ENCODE results near the gene ATAD3B.
"Not testable (repeated sequence)": the region's sequence is repeated elsewhere in the genome, so short reads cannot be mapped to it uniquely, and the experiment has no call there.

ATAD3B gene

DNA sequence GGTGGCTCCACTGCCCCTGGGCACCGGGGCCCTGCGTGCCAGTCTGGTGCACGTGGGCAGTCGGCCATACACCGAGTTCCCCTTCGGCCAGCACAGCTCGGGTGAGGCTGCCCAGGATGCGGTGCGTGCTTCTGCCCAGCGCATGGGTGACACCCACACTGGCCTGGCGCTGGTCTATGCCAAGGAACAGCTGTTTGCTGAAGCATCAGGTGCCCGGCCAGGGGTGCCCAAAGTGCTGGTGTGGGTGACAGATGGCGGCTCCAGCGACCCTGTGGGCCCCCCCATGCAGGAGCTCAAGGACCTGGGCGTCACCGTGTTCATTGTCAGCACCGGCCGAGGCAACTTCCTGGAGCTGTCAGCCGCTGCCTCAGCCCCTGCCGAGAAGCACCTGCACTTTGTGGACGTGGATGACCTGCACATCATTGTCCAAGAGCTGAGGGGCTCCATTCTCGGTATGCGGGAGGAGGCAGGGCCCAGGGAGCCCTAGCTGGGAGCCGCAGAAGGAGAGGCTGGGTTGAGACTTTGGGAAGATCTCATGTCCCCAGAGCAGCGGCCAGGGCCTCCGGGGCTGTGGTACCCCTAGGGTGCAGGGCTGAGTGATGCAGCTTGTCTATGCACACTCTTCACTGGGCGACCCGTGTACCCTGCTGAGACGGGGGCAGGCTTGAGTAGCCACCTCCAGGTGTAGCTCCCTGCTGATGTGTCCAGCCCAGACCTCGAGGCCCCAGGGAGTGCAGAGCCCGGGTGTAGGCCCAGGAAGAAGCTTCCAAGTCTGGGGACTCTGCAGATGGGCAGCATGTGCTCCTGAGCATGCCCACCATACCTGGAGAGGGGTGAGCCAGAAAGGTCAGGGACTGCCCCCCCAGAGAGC, 34.3 kb upstream of the ATAD3B start:
- ATAC-seq (ENCODE audit: low read depth) (no peak), DNase-seq (ENCODE audit: low spot score in 2 of 2) (no peak)
- H3K27ac Mint-ChIP-seq: no peak overlapping the region
- no peaks in the 10 kb centered on the region for H3K36me3 Mint-ChIP-seq
- H3K4me3 Mint-ChIP-seq: no peak overlapping the region
- no peaks in the 10 kb centered on the region for H3K9me3 Mint-ChIP-seq
- H3K4me1 Mint-ChIP-seq: peaks cover 10% of the 10 kb centered on the region
- peaks cover 15% of the 10 kb centered on the region for H3K27me3 Mint-ChIP-seq

DNA sequence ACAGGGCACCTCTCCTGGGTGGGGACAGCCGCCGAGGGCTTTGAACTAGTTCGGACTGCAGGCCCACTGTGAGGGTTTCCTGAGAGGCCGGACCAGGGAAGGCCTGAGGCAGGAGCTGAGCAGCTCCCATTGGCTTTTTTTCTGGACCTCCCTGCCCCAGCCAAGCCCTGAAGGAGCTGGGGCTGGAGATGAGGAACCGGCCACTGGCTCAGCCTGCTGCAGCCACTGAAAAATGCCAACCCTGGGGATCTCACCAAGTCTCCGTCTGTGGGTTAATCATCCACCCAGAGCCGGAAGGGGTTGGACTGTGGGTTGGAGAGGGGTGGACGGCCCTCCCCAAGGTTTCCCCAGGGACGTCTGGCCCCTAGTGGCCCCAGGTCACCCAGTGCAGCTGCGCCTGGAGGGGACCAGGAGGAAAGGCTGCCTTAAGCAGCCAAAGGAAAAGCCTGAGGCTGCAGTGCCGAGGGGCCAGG, 33.6 kb upstream of the ATAD3B start:
- peaks cover 12% of the 10 kb centered on the region for H3K27me3 Mint-ChIP-seq
- no peaks in the 10 kb centered on the region for H3K36me3 Mint-ChIP-seq

DNA sequence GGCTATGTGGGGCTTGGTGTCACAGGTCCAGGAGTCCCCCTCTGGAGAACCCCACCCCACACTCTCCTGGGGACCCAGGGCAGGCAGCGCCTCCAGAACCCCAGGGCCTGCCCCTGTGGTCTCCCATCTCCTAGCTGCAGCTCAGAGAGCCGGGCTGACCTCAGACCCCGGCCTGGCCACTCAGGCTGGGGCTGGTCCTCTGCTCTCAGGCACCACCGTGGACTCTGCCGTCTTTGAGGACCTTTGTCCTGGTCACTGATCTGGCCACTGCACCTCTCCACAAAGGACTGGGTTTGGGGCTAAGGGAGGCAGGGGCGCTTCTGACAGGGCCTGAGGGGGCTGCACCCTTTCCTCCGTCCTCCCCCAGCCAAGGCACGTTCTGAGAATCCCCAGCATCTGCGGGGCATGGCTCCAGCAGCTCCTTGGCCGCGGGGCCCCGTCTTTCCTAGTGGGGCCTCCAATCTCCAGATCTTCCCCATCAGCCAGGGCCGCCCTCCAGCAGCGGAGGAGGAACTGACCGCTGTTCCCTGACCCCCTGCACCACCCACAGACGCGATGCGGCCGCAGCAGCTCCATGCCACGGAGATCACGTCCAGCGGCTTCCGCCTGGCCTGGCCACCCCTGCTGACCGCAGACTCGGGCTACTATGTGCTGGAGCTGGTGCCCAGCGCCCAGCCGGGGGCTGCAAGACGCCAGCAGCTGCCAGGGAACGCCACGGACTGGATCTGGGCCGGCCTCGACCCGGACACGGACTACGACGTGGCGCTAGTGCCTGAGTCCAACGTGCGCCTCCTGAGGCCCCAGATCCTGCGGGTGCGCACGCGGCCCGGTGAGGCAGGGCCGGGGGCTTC, 32.8 kb upstream of the ATAD3B start:
- DNase-seq (ENCODE audit: low spot score in 2 of 2): no peak
- H3K27me3 Mint-ChIP-seq: peaks cover 11% of the 10 kb centered on the region
- no peak for ATAC-seq (ENCODE audit: low read depth)
- H3K36me3 Mint-ChIP-seq: no peaks in the 10 kb centered on the region
- H3K27ac Mint-ChIP-seq: no peak overlapping the region
- no peak overlapping the region for H3K4me3 Mint-ChIP-seq
- no peaks in the 10 kb centered on the region for H3K9me3 Mint-ChIP-seq
- peaks cover 10% of the 10 kb centered on the region for H3K4me1 Mint-ChIP-seq

More for the DNA sequence above, 33.6 kb upstream of the ATAD3B start:
- no peak overlapping the region for H3K27ac Mint-ChIP-seq
- H3K9me3 Mint-ChIP-seq: no peaks in the 10 kb centered on the region
- ATAC-seq (ENCODE audit: low read depth) (no peak), DNase-seq (ENCODE audit: low spot score in 2 of 2) (no peak)
- H3K4me1 Mint-ChIP-seq: peaks cover 10% of the 10 kb centered on the region
- H3K4me3 Mint-ChIP-seq: no peak overlapping the region

DNA sequence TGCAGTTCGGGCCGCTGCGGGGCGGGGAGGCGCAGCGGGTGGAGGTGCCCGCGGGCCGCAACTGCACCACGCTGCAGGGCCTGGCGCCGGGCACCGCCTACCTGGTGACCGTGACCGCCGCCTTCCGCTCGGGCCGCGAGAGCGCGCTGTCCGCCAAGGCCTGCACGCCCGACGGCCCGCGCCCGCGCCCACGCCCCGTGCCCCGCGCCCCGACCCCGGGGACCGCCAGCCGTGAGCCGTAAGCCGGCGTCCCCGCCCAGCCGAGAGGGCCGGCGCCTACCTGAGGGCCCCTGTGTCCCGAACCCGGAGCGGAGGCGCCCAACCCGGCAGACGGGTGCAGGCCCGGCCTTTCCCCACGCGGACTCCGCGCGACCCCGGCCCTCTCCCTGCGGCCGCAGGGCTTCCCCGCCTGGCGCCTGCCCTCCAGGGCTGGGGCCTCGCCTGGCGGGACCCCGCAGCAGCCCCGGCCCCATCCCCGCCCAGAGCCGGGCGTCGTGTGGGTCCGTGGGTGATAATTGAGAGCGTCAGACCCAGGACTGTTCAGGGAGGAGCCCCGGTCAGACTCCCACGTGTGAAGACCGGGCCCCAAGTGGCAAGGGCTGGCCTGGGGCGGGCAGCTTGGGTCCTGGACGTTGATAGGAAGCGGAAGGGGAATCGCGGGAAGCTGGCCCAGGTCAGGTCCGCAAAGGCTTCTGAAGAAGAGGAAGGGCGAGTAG, 31.9 kb upstream of the ATAD3B start:
- H3K4me3 Mint-ChIP-seq: no peak overlapping the region
- H3K27ac Mint-ChIP-seq: no peak overlapping the region
- peaks cover 11% of the 10 kb centered on the region for H3K27me3 Mint-ChIP-seq
- ATAC-seq (ENCODE audit: low read depth) (no peak), DNase-seq (ENCODE audit: low spot score in 2 of 2) (no peak)
- H3K36me3 Mint-ChIP-seq: no peaks in the 10 kb centered on the region
- H3K9me3 Mint-ChIP-seq: no peaks in the 10 kb centered on the region
- peaks cover 10% of the 10 kb centered on the region for H3K4me1 Mint-ChIP-seq

DNA sequence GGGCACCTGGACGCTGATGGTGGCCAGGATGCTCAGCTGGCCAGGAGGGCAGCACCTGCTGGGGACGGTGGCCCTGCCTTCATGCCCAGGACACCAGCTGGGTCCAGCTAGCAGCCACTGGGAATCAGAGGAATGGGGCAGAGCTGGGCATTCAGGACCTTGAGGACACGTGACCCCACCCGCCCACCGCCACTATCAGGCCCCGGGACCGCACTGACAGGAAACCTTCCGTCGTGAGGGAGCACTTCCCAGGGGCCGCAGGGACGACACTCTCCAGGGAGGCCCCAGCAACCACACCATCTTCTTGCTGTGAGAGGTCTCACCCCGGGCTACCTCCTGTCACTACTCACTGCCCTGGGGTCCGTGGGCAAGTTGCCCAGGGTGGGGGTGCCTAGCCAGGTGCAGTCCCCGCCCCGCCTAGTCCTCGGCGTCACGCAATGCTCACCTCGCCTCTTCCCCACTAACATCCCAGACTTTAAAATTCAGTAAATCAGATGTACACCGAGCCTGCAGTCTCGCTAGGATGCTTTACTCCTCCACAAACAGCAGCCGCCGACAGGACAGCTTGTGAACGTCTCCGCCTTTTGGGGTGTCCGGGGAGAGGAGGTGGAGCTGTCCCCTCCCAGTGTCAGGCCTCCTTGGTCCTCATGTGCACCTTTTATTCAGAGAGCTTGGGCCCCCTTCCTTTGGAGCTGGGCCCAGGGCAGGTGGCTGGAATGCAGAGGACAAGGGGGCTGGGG, 31.1 kb upstream of the ATAD3B start:
- Mint-ChIP-seq H3K4me1 (peaks cover 5% of the 10 kb centered on the region), H3K27ac (no peak overlapping the region), H3K4me3 (no peak overlapping the region), H3K9me3 (no peaks in the 10 kb centered on the region), H3K36me3 (no peaks in the 10 kb centered on the region), H3K27me3 (peaks cover 6% of the 10 kb centered on the region)
- no peak for DNase-seq (ENCODE audit: low spot score in 2 of 2)
- no peak for ATAC-seq (ENCODE audit: low read depth)

DNA sequence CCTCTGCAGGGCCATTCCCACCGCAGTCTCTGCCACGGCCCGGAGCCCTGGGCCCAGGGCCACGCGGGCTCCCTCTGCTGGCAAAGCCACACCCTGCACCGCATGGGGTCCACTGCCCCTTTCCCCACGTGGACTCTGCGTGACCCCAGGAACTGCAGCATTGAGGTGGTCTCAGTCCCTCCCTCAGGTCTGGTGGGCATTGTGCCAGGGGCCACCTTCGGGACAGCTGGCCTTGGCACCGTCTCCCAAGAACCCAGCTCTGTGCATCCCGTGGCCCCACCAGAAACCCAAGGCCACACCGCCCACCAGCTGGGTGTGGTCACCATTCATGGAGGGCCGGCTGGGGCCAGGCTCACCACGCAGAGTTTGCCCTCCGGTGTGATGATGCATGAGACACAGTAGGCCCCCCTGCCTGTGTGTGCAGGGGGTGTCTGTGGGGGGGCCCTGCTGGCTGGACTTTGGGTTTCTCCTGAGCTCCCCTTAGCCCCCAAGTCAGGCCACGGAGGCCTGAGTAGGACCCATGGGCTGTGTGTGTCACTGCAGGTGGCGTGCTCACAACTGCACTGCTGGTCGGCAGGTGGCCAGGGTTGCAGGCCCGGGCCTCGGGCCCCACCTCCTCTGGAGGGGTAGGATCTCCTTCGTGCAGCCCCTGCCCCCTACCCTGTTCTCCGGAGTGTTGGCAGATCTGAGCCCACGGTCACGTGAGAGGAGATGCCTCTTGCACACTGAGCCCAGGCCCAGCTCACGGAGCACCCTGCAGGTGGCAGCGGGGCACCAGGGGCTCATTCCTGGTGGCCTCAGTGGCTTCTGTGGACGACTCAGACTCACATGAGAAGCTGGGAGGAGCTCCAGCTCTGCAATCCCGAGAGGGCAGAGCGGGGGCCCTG, 30.3 kb upstream of the ATAD3B start:
- peaks cover 5% of the 10 kb centered on the region for H3K27me3 Mint-ChIP-seq
- DNase-seq (ENCODE audit: low spot score in 2 of 2) (peak; percentile 49 to 68), ATAC-seq (ENCODE audit: low read depth) (peak; percentile 91)
- H3K27ac Mint-ChIP-seq: no peak overlapping the region
- peaks cover 4% of the 10 kb centered on the region for H3K4me1 Mint-ChIP-seq
- no peaks in the 10 kb centered on the region for H3K9me3 Mint-ChIP-seq
- H3K4me3 Mint-ChIP-seq: no peak overlapping the region
- no peaks in the 10 kb centered on the region for H3K36me3 Mint-ChIP-seq

DNA sequence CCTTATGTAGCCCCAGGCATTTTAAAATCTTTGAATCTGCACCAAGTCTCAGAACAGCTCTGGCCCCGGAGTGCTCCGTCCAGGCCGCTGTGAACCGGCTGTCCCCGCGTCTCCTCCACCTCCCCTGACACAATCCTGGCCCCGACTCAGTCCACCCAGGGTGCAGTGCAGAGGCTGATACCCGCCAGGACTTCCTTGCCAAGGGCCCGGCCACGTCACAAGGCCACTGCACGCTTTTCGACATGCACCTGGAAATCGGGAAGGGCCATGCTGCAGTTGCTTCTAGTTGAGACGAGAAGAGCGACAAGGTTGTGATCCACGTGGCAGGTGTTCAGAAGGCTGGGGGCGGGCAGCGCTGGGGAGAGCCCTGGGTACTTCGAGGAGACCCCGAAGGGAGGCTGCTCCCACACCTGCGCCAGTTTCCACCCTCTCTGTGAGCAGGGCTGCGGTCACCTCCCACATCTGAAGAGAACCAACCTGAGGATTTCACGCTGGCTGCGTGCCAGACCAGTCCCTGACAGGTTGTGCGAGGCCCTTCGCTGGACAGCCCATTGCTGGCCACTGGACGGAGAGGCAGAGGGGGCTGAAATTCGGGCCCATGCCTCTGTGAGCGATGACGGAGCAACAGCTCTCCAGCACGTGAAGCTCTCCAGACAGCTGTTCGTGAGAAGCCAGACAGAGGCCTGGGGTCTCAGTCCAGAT, 29.3 kb upstream of the ATAD3B start:
- no peaks in the 10 kb centered on the region for H3K36me3 Mint-ChIP-seq

DNA sequence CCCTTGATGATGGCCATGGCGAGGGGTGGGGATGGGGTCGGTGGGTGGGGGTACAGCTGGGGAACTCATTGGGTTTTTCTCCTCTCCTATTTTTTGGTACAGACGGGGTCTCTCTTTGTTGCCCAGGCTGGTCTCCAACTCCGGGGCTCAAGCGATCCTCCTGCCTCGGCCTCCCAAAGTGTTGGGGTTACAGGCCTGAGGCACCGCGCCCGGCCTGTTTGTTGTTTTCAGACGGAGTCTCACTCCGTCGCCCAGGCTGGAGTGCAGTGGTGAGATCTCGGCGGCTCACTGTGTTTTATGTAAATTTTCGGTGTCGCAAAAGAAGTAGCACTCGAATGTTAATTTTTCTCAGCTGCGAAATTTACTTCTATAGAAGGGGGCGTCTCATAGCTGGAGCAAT, 24.9 kb upstream of the ATAD3B start:
- not testable (repeated sequence) for H3K27ac Mint-ChIP-seq; ATAC-seq (ENCODE audit: low read depth); H3K36me3 Mint-ChIP-seq; H3K4me3 Mint-ChIP-seq; H3K4me1 Mint-ChIP-seq; DNase-seq (ENCODE audit: low spot score in 2 of 2); H3K9me3 Mint-ChIP-seq; H3K27me3 Mint-ChIP-seq

More for the DNA sequence above, 29.3 kb upstream of the ATAD3B start:
- H3K27me3 Mint-ChIP-seq: peaks cover 5% of the 10 kb centered on the region
- ATAC-seq (ENCODE audit: low read depth) (no peak), DNase-seq (ENCODE audit: low spot score in 2 of 2) (no peak)
- no peaks in the 10 kb centered on the region for H3K9me3 Mint-ChIP-seq
- no peak overlapping the region for H3K4me3 Mint-ChIP-seq
- H3K4me1 Mint-ChIP-seq: peaks cover 2% of the 10 kb centered on the region
- H3K27ac Mint-ChIP-seq: no peak overlapping the region

DNA sequence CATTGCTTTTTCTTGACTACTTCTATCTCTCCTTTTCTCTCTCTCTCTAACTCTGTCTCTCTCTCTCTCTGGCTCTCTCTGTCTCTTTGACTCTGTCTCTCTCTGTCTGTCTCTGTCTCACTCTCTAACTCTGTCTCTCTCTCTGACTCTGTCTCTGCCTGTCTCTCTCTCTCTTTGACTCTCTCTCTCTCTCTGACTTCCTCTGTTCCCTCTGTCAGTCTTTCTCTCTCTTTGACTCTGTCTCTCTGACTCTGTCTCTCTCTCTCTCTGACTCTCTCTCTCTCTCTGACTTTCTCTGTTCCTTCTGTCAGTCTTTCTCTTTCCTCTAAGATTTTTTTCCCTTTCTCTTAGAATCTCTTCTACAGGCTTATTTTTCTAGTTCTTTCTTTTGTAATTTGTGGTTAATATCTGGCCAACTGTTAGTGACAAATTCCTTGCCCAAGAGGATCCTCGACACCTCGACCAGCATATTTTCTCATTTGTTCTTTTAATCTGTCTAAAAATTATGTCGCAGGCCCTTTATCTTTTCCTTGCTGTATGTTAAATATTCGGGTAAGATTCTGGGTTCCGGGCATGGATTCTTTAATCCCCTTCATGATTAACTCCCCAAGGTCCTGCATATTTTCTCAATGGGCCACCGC, 22.3 kb upstream of the ATAD3B start, which contains the start of gene ATAD3C:
TSS of gene ATAD3C (plus strand) at position 591 of the 641 bp plus-strand sequence. CDS start 995 bp downstream, outside the sequence.
- no peak within 1 kb of the TSS for H3K4me3 Mint-ChIP-seq
- H3K27ac Mint-ChIP-seq: no peak within 1 kb of the TSS
- H3K36me3 Mint-ChIP-seq: no peaks in the 10 kb centered on the region
- H3K4me1 Mint-ChIP-seq: no peaks in the 10 kb centered on the region
- H3K27me3 Mint-ChIP-seq: peaks cover 4% of the 10 kb centered on the region
- H3K9me3 Mint-ChIP-seq: no peaks in the 10 kb centered on the region
- DNase-seq (ENCODE audit: low spot score in 2 of 2) (no peak), ATAC-seq (ENCODE audit: low read depth) (no peak)

DNA sequence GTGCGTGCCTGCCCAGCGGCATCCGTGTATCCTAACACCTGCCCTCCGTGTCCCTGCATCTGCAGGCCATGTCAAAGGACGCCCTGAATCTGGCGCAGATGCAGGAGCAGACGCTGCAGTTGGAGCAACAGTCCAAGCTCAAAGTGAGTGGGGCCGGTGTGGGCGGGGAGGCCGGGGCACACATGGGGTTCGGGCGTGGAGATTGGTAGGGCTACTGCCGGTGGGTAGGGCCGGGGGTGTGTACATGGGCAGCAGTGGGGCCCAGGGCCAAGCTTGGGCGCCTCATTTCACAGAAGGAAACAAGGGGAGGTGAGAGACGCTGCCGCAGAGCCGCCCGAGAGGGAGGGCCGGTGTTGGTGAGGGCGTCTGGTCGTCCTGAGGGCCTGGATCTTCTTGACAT, 20.9 kb upstream of the ATAD3B start:
- not testable (repeated sequence) for ATAC-seq (ENCODE audit: low read depth); H3K4me3 Mint-ChIP-seq; H3K4me1 Mint-ChIP-seq; H3K9me3 Mint-ChIP-seq; H3K27me3 Mint-ChIP-seq; H3K36me3 Mint-ChIP-seq; DNase-seq (ENCODE audit: low spot score in 2 of 2); H3K27ac Mint-ChIP-seq

DNA sequence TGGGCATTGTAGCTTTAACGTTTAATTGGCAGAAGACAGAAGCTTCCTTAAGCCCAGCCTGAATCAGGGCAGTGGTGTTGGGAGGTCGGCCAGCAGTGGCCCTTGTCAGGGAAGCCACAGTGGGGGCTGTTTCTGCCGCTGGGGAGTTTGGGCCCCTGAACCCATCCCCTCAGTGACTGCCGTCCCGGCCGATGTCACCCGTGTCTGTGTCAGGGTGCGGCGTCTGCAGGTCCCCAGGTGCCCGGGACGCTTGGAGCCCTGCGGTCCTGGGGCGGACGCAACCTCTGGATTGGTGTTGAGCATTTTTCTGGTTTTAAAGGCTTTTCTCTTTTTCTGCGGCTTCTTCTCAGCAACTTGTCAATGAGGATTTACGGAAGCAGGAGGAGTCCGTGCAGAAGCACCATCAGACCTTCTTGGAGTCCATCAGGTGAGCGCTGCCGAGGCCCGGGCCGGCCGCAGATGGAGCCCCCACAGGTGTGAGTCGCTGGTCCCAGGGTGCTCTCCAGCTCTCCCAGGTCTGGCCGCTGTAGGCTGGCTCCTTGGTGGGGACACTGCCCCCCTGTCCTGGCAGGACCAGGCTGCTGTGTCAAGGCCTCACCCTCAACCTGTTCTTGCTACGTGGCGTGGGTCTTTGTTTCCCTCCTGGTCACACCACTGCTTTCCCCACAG, 19.7 kb upstream of the ATAD3B start:
- no peaks in the 10 kb centered on the region for H3K36me3 Mint-ChIP-seq
- no peak for ATAC-seq (ENCODE audit: low read depth)
- no peaks in the 10 kb centered on the region for H3K9me3 Mint-ChIP-seq
- H3K4me3 Mint-ChIP-seq: no peak overlapping the region
- H3K4me1 Mint-ChIP-seq: no peaks in the 10 kb centered on the region
- H3K27me3 Mint-ChIP-seq: peaks cover 4% of the 10 kb centered on the region
- H3K27ac Mint-ChIP-seq: no peak overlapping the region
- DNase-seq (ENCODE audit: low spot score in 2 of 2): no peak

All from memory B cell (primary cell).